HUES6 (cell line): ENCODE data around the gene ZBTB43.

Source experiments
- H3K27ac ChIP-seq: 2 replicates; pipeline ENCODE4 v1.7.0; 2013; ENCODE audit warnings: low read depth, mild to moderate bottlenecking, low read length, inconsistent platforms
- H3K27me3 ChIP-seq: 2 replicates; pipeline ENCODE4 v1.6.1; 2013; ENCODE audit warnings: low read length; ENCODE audit not compliant: control insufficient read depth, insufficient read depth
- H3K36me3 ChIP-seq: 2 replicates; pipeline ENCODE4 v1.6.1; 2013; ENCODE audit warnings: low read length; ENCODE audit not compliant: control insufficient read depth, insufficient read depth
- H3K4me1 ChIP-seq: 2 replicates; pipeline ENCODE4 v1.6.1; 2013; ENCODE audit warnings: low read length; ENCODE audit not compliant: control insufficient read depth, insufficient read depth
- H3K4me3 ChIP-seq: 2 replicates; pipeline ENCODE4 v1.5.1; 2013; ENCODE audit warnings: low read depth, low read length
- H3K9ac ChIP-seq: one replicate; pipeline ENCODE4 v1.6.1; 2013; ENCODE audit warnings: mild to moderate bottlenecking, low read length
- H3K9me3 ChIP-seq: 2 replicates; pipeline ENCODE4 v1.6.1; 2013; ENCODE audit warnings: low read depth, low read length; ENCODE audit not compliant: control insufficient read depth, insufficient read depth

ZBTB43 gene

GRCh38 chr9:126791406-126792230, 13.2 kb upstream of the ZBTB43 start:
- H3K9ac ChIP-seq = no peak overlapping the region
- H3K36me3 ChIP-seq = no peaks in the 10 kb centered on the region
- no peak overlapping the region for H3K4me3 ChIP-seq
- peaks cover 9% of the 10 kb centered on the region for H3K9me3 ChIP-seq
- H3K27ac ChIP-seq = no peak overlapping the region
- peaks cover 7% of the 10 kb centered on the region; the same call in 1 of the 2 replicates for H3K27me3 ChIP-seq
- no peaks in the 10 kb centered on the region for H3K4me1 ChIP-seq

GRCh38 chr9:126793686-126794417, 11.0 kb upstream of the ZBTB43 start:
- Histone ChIP-seq H3K9ac (no peak overlapping the region), H3K27ac (no peak overlapping the region), H3K4me3 (no peak overlapping the region), H3K9me3 (peaks cover 9% of the 10 kb centered on the region), H3K36me3 (no peaks in the 10 kb centered on the region), H3K4me1 (no peaks in the 10 kb centered on the region), H3K27me3 (no peaks in the 10 kb centered on the region; the same call in 1 of the 2 replicates)

DNA sequence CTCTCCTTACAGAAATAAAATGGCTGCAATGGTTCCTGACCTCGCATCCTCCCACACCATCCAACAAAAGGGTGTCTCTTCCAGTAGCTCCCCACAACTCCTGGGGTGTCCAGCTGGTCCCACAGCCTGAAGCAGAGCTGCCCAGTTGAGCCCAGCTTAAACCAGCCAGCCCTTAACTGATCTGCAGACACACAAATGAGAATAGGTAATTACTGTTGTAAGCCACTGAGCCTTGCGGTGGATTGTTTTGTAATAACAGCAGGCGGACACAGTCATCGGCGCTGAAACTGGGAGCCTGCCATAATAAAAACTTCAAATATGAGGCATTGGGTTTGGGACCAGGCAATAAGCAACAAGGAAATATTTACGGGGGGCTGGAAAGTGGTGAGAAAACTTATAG, 10.4 kb upstream of the ZBTB43 start:
- Histone ChIP-seq H3K27ac (no peak overlapping the region), H3K4me1 (no peaks in the 10 kb centered on the region), H3K9ac (no peak overlapping the region)

DNA sequence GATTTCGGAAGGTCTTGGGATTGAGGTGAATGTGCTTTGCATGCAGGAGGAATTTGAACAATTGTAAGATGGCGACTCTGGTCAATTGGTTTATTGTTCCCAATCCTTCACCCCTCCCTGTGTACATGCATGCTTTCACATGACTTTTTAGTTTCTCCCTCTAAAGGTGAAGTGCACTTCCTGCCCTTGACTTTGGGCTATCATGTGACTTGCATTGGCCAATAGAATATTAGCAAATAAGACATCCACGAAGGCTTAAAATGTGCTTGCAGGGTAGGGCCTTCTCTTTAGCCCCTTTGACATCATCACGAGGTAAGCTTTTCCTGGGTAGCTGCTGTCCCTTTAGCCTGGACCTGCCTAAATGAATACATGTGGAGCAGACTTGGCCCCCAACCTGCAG, 8.1 kb upstream of the ZBTB43 start:
- H3K4me1 ChIP-seq = no peaks in the 10 kb centered on the region
- H3K27ac ChIP-seq = no peak overlapping the region
- peaks cover 9% of the 10 kb centered on the region for H3K9me3 ChIP-seq
- H3K9ac ChIP-seq = no peak overlapping the region
- H3K4me3 ChIP-seq = no peak overlapping the region
- no peaks in the 10 kb centered on the region for H3K36me3 ChIP-seq
- H3K27me3 ChIP-seq = no peaks in the 10 kb centered on the region

More for the DNA sequence above, 10.4 kb upstream of the ZBTB43 start:
- no peaks in the 10 kb centered on the region; the same call in 1 of the 2 replicates for H3K27me3 ChIP-seq
- peaks cover 9% of the 10 kb centered on the region for H3K9me3 ChIP-seq
- H3K4me3 ChIP-seq = no peak overlapping the region
- H3K36me3 ChIP-seq = no peaks in the 10 kb centered on the region

GRCh38 chr9:126797903-126798302, 6.9 kb upstream of the ZBTB43 start:
- no peak overlapping the region for H3K9ac ChIP-seq
- no peak overlapping the region for H3K27ac ChIP-seq
- H3K4me3 ChIP-seq = no peak overlapping the region
- peaks cover 9% of the 10 kb centered on the region for H3K9me3 ChIP-seq
- H3K27me3 ChIP-seq = no peaks in the 10 kb centered on the region
- H3K36me3 ChIP-seq = no peaks in the 10 kb centered on the region
- H3K4me1 ChIP-seq = no peaks in the 10 kb centered on the region

DNA sequence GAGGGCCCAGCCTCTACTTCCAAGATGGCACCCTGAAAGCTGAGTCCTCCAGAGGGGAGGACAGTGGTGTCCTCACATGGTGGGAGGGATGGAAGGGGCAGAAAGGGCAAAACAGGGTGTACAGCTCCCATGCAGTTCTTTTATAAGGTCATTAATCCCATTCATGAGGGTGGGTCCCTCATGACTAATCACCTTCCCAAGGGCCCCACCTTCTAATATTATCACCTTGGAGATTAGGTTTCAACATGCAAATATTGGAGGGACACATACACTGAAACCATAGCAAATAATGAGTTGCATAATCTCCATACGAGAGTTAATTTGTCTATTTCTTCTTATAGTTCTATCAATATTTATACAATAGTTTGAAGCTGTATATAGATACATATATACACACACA, 5.8 kb upstream of the ZBTB43 start:
- H3K27me3 ChIP-seq = no peaks in the 10 kb centered on the region
- no peaks in the 10 kb centered on the region for H3K4me1 ChIP-seq
- H3K9me3 ChIP-seq = peaks cover 9% of the 10 kb centered on the region
- H3K36me3 ChIP-seq = no peaks in the 10 kb centered on the region
- no peak overlapping the region for H3K27ac ChIP-seq
- no peak overlapping the region for H3K4me3 ChIP-seq
- H3K9ac ChIP-seq = no peak overlapping the region

DNA sequence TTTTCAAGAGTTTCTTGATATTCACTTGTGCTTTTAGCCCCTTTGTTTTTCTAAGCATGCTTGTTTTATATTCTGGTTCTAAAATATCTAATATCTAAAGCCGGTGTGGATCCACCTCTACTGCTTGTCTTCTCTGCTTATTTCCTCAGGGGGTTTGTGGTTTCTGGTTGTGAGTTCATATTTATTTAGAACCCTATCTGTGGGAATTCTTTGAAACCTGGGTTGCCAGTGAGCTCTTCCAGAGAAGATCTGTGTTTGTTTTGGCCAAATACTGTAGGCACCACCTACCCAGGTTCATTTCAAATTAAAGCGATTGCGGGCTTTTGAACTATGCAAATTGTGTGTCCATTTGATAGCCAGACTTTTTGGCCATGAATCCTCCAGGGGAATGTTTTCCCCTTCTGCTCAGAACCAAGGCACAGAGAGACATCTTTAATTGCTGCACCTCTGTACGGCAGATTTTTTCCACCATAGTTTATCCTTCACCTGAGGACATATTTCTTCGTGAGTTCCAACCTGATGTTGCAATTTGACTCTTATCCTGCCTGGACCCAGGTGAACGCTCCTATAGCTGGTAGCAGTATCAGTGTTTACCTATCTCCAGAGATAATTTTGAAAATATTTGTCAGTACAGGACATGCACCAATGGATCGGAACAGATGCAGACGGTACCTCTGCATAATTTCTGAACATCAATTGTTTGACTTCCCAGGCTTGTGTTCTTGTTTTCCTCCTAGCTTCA, 2.4 kb upstream of the ZBTB43 start:
- H3K9ac ChIP-seq = no peak overlapping the region
- H3K27ac ChIP-seq = no peak overlapping the region
- no peaks in the 10 kb centered on the region for H3K27me3 ChIP-seq
- H3K36me3 ChIP-seq = no peaks in the 10 kb centered on the region
- H3K4me1 ChIP-seq = peaks cover 8% of the 10 kb centered on the region
- no peak overlapping the region for H3K4me3 ChIP-seq
- H3K9me3 ChIP-seq = no peaks in the 10 kb centered on the region

DNA sequence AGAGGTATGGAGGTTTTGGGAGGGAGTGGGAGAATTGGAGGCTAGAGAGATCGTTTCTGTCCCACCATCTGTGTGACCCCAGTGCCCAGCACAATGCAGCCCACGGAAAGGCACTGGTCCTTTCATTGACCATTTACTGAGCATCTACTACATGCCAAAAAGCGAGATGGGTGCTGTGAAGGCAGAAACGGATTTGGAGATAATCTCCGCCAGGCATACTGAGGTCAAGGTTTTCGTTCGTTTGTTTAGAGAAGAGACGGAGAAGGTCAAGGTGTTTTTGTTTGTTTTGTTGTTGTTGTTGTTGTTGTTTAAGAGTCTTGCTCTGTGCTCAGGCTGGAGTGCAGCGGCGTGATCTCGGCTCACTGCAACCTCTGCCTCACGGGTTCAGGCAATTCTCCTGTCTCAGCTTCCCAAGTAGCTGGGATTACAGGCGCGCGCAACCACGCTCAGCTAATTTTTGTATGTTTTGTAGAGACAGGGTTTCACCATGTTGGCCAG, 593 bp upstream of the ZBTB43 start:
- Histone ChIP-seq H3K4me3 (peak overlapping the region; percentile 96), H3K36me3 (peaks cover 2% of the 10 kb centered on the region; the same call in 1 of the 2 replicates), H3K27ac (no peak overlapping the region), H3K4me1 (peaks cover 8% of the 10 kb centered on the region), H3K9ac (peak overlapping the region; percentile 89), H3K9me3 (no peaks in the 10 kb centered on the region), H3K27me3 (no peaks in the 10 kb centered on the region)

GRCh38 chr9:126805554-126806262, 868 bp downstream of the ZBTB43 start:
- H3K27me3 ChIP-seq = no peaks in the 10 kb centered on the region
- H3K4me3 ChIP-seq = peak overlapping the region; percentile 96
- H3K27ac ChIP-seq = peak overlapping the region; percentile 53; the same call in 1 of the 2 replicates
- H3K9me3 ChIP-seq = no peaks in the 10 kb centered on the region
- H3K4me1 ChIP-seq = peaks cover 8% of the 10 kb centered on the region
- peak overlapping the region; percentile 89 for H3K9ac ChIP-seq
- H3K36me3 ChIP-seq = peaks cover 6% of the 10 kb centered on the region

- H3K4me1 ChIP-seq = peaks cover 8% of the 10 kb centered on the region
- no peak overlapping the region for H3K9ac ChIP-seq
- peaks cover 8% of the 10 kb centered on the region for H3K36me3 ChIP-seq
- H3K4me3 ChIP-seq = peak overlapping the region; percentile 96; the same call in 1 of the 2 replicates
- no peaks in the 10 kb centered on the region for H3K9me3 ChIP-seq
- H3K27ac ChIP-seq = no peak overlapping the region
- H3K27me3 ChIP-seq = no peaks in the 10 kb centered on the region
Measured at GRCh38 chr9:126806336-126806735, 1.5 kb downstream of the ZBTB43 start.
